ENCODE data around the gene TNFRSF11A. TPM values are rescaled to one million over a fixed set of nuclear protein-coding genes. Genes with fewer than 3 reads are reported as not detected.

TNFRSF11A gene
- total RNA-seq, 1 experiment from 2014 or later, result 3.2 TPM

DNA sequence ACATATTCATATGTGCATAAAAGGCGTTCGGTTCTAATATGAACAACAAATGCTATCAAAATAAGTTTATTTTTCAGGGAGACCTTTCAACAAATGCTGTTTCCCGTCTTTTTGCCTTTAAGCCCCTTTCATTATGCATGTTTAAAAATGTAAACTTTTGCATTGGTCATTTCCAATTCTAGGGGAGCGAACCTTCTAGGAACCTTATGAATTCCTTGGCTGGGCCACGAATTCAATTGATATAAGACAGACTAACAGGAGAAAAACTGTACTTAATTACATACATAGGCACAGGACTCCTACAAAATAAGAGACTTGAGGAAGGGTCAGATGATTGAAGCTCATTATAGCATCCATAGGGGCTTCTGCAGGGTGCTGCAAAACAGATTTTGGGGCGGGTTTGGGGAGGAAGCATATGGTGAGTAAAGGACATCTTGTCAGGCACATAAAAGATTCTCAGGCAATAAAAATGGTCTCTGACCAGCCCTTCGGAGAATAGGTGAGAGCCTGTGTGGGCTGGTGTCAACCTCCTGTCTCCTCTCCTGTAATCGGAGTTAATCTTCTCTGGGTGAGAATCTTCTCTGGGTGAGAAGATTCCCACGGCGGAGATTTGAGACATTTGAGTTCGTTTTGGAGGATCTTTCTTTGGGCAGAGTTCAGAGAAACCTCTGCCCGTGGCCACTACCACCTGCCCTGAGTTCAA lies 1.7 kb downstream of the TNFRSF11A start:
- Histone ChIP-seq H3K27me3 (ENCODE audit: insufficient read depth, low read length) (peaks cover 29% of the 10 kb centered on the region; the same call in 1 of the 2 replicates), H3K27ac (ENCODE audit: low read depth, low read length) (no peak overlapping the region), H3K4me1 (ENCODE audit: control insufficient read depth in 1 of 2, insufficient read depth in 2 of 2, low read length in 2 of 2) (peaks cover 5 to 12% of the 10 kb centered on the region in 2 experiments; a peak in 2 of 4 replicates), H3K9me2 (ENCODE audit: insufficient read depth) (no peaks in the 10 kb centered on the region), H2AFZ (ENCODE audit: low read depth, low read length, poor library complexity, severe bottlenecking) (no peak overlapping the region), H3K4me3 (replicated peaks in 1 of 2; ENCODE audit: low read depth in 1 of 2, low read length in 2 of 2) (no peak overlapping the region), H3K9ac (ENCODE audit: low read length) (no peak overlapping the region), H3K9me3 (ENCODE audit: control insufficient read depth in 1 of 2, insufficient read depth in 1 of 2, low read depth in 1 of 2, low read length in 2 of 2) (no peaks in the 10 kb centered on the region), H3K36me3 (ENCODE audit: control insufficient read depth in 1 of 2, insufficient read depth in 2 of 2, low read length in 2 of 2) (no peaks in the 10 kb centered on the region), H4K20me1 (ENCODE audit: insufficient read depth) (no peaks in the 10 kb centered on the region), H3K79me2 (ENCODE audit: insufficient read depth, low read length) (no peaks in the 10 kb centered on the region), H3K4me2 (ENCODE audit: low read length) (peak overlapping the region; percentile 96; the same call in 1 of the 2 replicates)
- no TSS peak for BruUV-seq (replicated peaks)
- DNase-seq (ENCODE audit: low read depth, low spot score) (no peak), ATAC-seq (no peak)
- ChIA-PET CTCF (interaction anchor here (0.5 kb wide), 1 partner anchor 140 kb away, joined by 3 read pairs; the partner anchor contains the start of genes PIGN and RELCH), RAD21 (ENCODE audit: low non-redundant PET in 1 of 2, low total read pairs in 2 of 2, uncharacterized antibody in 2 of 2, unreplicated experiment in 2 of 2) (no interaction called here), POLR2A (no interaction called here)
- TF ChIP-seq EGR1 (IDR thresholded peaks at IDR 0.05; ENCODE audit: low read depth) (no peak), SP1 (IDR thresholded peaks at IDR 0.05; ENCODE audit: low read depth) (no peak), FOSL1 (IDR thresholded peaks at IDR 0.05; ENCODE audit: low read depth) (no peak), EZH2 (IDR thresholded peaks at IDR 0.05) (no peak)
- TF ChIP-seq, protein P1, sequence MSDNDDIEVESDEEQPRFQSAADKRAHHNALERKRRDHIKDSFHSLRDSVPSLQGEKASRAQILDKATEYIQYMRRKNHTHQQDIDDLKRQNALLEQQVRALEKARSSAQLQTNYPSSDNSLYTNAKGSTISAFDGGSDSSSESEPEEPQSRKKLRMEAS (IDR thresholded peaks at IDR 0.05), result no peak
- intact Hi-C loops (cut with micrococcal nuclease), result no loop called here

DNA sequence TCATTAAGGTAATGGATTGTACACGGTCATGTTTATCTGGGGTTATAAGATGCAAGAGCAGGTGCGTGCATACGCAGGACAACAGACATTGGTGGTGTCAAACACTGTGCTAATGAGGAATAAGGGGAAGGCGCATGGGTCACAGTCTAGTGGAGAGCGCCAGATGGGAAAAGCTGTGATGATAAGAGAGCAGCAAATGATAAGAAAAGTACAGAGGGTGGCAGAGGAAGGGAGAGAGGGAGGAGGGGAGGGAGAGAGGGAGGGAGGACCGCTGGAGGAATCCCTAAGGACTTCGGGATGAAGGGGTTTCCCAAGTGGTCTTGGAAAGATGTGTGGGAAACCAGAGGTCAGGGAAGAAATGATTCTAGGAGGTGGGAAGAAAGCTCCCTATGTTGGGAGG lies 2.9 kb downstream of the TNFRSF11A start:
- Histone ChIP-seq H4K20me1 (ENCODE audit: insufficient read depth) (no peaks in the 10 kb centered on the region), H3K9me3 (ENCODE audit: control insufficient read depth in 1 of 2, insufficient read depth in 1 of 2, low read depth in 1 of 2, low read length in 2 of 2) (no peaks in the 10 kb centered on the region), H3K79me2 (ENCODE audit: insufficient read depth, low read length) (no peaks in the 10 kb centered on the region), H3K9ac (ENCODE audit: low read length) (no peak overlapping the region), H3K27ac (ENCODE audit: low read depth, low read length) (no peak overlapping the region), H3K27me3 (ENCODE audit: insufficient read depth, low read length) (peaks cover 28% of the 10 kb centered on the region; the same call in 1 of the 2 replicates), H3K9me2 (ENCODE audit: insufficient read depth) (no peaks in the 10 kb centered on the region), H3K4me3 (replicated peaks in 1 of 2; ENCODE audit: low read depth in 1 of 2, low read length in 2 of 2) (no peak overlapping the region), H3K4me2 (ENCODE audit: low read length) (no peak overlapping the region), H2AFZ (ENCODE audit: low read depth, low read length, poor library complexity, severe bottlenecking) (no peak overlapping the region), H3K4me1 (ENCODE audit: control insufficient read depth in 1 of 2, insufficient read depth in 2 of 2, low read length in 2 of 2) (peaks cover 5 to 12% of the 10 kb centered on the region in 2 experiments; a peak in 2 of 4 replicates), H3K36me3 (ENCODE audit: control insufficient read depth in 1 of 2, insufficient read depth in 2 of 2, low read length in 2 of 2) (no peaks in the 10 kb centered on the region)
- no peak for ATAC-seq
- DNase-seq (ENCODE audit: low read depth, low spot score), result no peak
- ChIA-PET RAD21 (ENCODE audit: low non-redundant PET in 1 of 2, low total read pairs in 2 of 2, uncharacterized antibody in 2 of 2, unreplicated experiment in 2 of 2) (no interaction called here), POLR2A (no interaction called here), CTCF (no interaction called here)
- intact Hi-C loops (cut with micrococcal nuclease), result no loop called here
- no TSS peak for BruUV-seq (replicated peaks)
- TF ChIP-seq ZFX (IDR thresholded peaks at IDR 0.05), result no peak
- no peak for TF ChIP-seq POLR2A (IDR thresholded peaks at IDR 0.05; ENCODE audit: borderline replicate concordance, extremely low read depth, insufficient read depth, insufficient read length)
- TF ChIP-seq CEBPB (IDR thresholded peaks at IDR 0.05; ENCODE audit: low read depth), result no peak
- no peak for TF ChIP-seq ZNF274 (IDR thresholded peaks at IDR 0.05; ENCODE audit: low read depth, low read length)
- no peak for TF ChIP-seq EZH2phosphoT487 (IDR thresholded peaks at IDR 0.05; ENCODE audit: borderline replicate concordance)
- no peak for TF ChIP-seq CBX3 (IDR thresholded peaks at IDR 0.05; ENCODE audit: low read depth)
- TF ChIP-seq SP1 (IDR thresholded peaks at IDR 0.05; ENCODE audit: low read depth), result no peak
- no peak for TF ChIP-seq EGR1 (IDR thresholded peaks at IDR 0.05; ENCODE audit: low read depth)
- TF ChIP-seq, protein P2, sequence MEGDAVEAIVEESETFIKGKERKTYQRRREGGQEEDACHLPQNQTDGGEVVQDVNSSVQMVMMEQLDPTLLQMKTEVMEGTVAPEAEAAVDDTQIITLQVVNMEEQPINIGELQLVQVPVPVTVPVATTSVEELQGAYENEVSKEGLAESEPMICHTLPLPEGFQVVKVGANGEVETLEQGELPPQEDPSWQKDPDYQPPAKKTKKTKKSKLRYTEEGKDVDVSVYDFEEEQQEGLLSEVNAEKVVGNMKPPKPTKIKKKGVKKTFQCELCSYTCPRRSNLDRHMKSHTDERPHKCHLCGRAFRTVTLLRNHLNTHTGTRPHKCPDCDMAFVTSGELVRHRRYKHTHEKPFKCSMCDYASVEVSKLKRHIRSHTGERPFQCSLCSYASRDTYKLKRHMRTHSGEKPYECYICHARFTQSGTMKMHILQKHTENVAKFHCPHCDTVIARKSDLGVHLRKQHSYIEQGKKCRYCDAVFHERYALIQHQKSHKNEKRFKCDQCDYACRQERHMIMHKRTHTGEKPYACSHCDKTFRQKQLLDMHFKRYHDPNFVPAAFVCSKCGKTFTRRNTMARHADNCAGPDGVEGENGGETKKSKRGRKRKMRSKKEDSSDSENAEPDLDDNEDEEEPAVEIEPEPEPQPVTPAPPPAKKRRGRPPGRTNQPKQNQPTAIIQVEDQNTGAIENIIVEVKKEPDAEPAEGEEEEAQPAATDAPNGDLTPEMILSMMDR (IDR thresholded peaks at IDR 0.05 in 2 of 3, conservative IDR thresholded peaks at IDR 0.05 in 1 of 3; ENCODE audit: borderline replicate concordance in 1 of 3, insufficient read depth in 1 of 3, low read depth in 2 of 3, low read length in 2 of 3), result no peak
- no peak for TF ChIP-seq EZH2 (IDR thresholded peaks at IDR 0.05)
- TF ChIP-seq RAD21 (IDR thresholded peaks at IDR 0.05; ENCODE audit: low read depth), result no peak
- no peak for TF ChIP-seq ELF1 (IDR thresholded peaks at IDR 0.05; ENCODE audit: borderline replicate concordance, low read depth)
- no peak for TF ChIP-seq YY1 (IDR thresholded peaks at IDR 0.05; ENCODE audit: extremely low read depth, insufficient replicate concordance, low read depth, low read length)
- TF ChIP-seq SRF (IDR thresholded peaks at IDR 0.05; ENCODE audit: low read depth), result no peak
- TF ChIP-seq, protein P3, sequence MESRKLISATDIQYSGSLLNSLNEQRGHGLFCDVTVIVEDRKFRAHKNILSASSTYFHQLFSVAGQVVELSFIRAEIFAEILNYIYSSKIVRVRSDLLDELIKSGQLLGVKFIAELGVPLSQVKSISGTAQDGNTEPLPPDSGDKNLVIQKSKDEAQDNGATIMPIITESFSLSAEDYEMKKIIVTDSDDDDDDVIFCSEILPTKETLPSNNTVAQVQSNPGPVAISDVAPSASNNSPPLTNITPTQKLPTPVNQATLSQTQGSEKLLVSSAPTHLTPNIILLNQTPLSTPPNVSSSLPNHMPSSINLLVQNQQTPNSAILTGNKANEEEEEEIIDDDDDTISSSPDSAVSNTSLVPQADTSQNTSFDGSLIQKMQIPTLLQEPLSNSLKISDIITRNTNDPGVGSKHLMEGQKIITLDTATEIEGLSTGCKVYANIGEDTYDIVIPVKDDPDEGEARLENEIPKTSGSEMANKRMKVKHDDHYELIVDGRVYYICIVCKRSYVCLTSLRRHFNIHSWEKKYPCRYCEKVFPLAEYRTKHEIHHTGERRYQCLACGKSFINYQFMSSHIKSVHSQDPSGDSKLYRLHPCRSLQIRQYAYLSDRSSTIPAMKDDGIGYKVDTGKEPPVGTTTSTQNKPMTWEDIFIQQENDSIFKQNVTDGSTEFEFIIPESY (IDR thresholded peaks at IDR 0.05; ENCODE audit: extremely low read depth, insufficient replicate concordance, low read length), result no peak

Measured in HCT116 (cell line).